CD4-positive, alpha-beta T cell treated with Interleukin-17A for 4 hours (primary cell): ENCODE measurements around the gene SCGB1D2.

Experiments used
- DNase-seq: peaks from one replicate; pipeline ENCODE4 v3.0.0-alpha.2; 2020; ENCODE audit warnings: mixed read lengths

SCGB1D2 gene

GRCh38 chr11:62264004-62264403 is 22.0 kb downstream of the SCGB1D2 start:
- no peak for DNase-seq

DNA sequence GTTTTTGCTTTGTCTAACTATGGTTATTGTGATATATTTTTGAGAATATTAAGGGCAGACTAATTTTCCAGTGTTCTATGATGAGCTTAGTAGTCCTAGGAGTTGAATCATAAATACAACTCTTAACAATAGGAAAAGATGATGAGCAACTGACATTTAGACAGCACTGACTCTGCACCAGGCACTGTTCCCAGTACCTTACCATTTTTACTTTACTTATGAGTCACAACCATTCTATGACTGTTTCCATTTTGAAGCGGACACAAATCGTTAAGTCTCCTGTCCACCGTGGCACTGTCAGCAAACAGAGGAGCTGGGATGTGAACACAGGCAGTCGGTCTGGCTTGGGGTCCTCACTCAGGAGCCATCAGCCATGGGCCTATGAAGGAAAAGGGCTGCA is 24.5 kb downstream of the SCGB1D2 start:
- DNase-seq, result no peak

GRCh38 chr11:62267050-62267449 is 25.0 kb downstream of the SCGB1D2 start:
- DNase-seq, result no peak

- DNase-seq, result no peak
Measured at GRCh38 chr11:62267576-62267975, 25.5 kb downstream of the SCGB1D2 start.

DNA sequence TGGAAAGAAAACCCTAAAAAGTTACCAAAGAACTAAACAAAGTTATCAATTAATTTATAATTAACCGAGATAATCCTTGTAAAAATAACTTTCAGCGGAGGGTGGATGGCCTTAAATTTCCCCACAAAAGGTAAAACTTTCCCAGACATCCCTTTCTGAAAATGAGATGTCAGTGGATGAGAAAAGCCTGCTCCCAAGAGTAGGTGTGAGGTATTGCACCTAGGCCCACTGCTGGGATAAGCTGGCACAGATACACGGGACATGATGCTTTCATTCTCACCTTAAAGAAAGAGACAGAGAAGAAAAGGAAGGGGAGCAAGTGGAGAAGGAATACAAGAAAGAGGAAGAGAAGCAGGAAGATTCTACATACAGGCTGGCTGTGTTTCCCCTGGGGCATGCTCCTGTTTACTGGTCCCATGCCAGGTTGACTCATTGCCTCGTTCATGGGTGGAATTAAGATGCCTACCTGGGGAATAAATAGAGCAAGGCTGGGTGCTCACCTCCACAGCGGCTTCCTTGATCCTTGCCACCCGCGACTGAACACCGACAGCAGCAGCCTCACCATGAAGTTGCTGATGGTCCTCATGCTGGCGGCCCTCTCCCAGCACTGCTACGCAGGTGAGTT is 27.7 kb downstream of the SCGB1D2 start, which contains the start of gene SCGB2A2:
Gene SCGB2A2 (plus strand): TSS at position 505 of the 625 bp plus-strand sequence. CDS start 59 bp downstream, at position 564.
- no peak for DNase-seq

GRCh38 chr11:62273284-62273683 is 31.2 kb downstream of the SCGB1D2 start:
- DNase-seq, result no peak

- no peak for DNase-seq
Measured at GRCh38 chr11:62273789-62274275, 31.8 kb downstream of the SCGB1D2 start.

DNA sequence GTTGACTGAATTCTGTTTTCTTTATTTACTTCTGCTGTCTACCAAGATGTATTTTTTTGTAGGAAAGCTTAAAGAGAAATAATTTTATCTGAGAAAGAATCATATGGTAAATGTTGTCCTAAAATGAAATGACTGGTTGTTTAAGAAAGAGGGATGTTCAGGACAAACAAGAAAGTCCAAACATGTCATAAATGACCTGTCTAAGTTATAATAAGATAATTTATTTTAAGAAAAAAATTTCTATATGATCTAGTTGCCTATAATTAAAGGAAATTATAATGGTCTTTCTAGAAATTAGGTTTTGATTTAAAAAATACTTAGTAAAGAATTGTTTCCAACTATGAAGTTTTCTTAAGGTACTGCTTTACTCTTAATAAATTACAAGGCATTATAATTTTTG is 38.4 kb downstream of the SCGB1D2 start:
- DNase-seq, result no peak
